CD4-positive, CD25-positive, alpha-beta regulatory T cell (primary cell): ENCODE data around the gene AREL1. TPM values are rescaled to one million over a fixed set of nuclear protein-coding genes. Genes with fewer than 3 reads are reported as not detected.

Source experiments
- ATAC-seq, 2 donors: fragments of 150-1000 bp; cut with Tn5 transposase; one replicate each; pipeline ENCODE4 v1.10.0; 2021; ENCODE audit warnings: low read depth in 2 of 2, moderate number of reproducible peaks in 2 of 2, moderate library complexity in 1 of 2
- DNase-seq, 3 donors: peaks; one replicate each; pipeline versions ENCODE4 v3.0.0 to v3.0.0-alpha.2; 2012 to 2022; ENCODE audit warnings: mixed read lengths in 1 of 3
- H3K27ac ChIP-seq: one replicate; pipeline ENCODE4 v1.7.0; 2013; ENCODE audit warnings: mild to moderate bottlenecking, low read length; ENCODE audit not compliant: insufficient read depth, poor library complexity, severe bottlenecking
- H3K27me3 ChIP-seq: one replicate; pipeline ENCODE4 v1.7.0; 2013; ENCODE audit warnings: low read length; ENCODE audit not compliant: control insufficient read depth, insufficient read depth
- H3K36me3 ChIP-seq: one replicate; pipeline ENCODE4 v1.7.0; 2013; ENCODE audit warnings: mild to moderate bottlenecking, low read length, moderate library complexity; ENCODE audit not compliant: control insufficient read depth, insufficient read depth
- H3K4me1 ChIP-seq: 2 replicates; pipeline ENCODE4 v1.7.0; 2013; ENCODE audit warnings: mild to moderate bottlenecking, low read length; ENCODE audit not compliant: insufficient read depth, control insufficient read depth, poor library complexity, severe bottlenecking
- H3K4me3 ChIP-seq: one replicate; pipeline ENCODE4 v1.7.0; 2013; ENCODE audit warnings: low read depth, mild to moderate bottlenecking, low read length, moderate library complexity
- H3K9me3 ChIP-seq, 2 experiments: 1 replicate in 1 of 2; 2 replicates in 1 of 2; pipeline ENCODE4 v1.7.0; 2013; ENCODE audit warnings: low read length in 2 of 2, mild to moderate bottlenecking in 1 of 2, moderate library complexity in 1 of 2; ENCODE audit not compliant: control insufficient read depth in 2 of 2
- H3K27ac Mint-ChIP-seq, 3 donors: one replicate each; pipeline ENCODE4 v1.8.0; 2020 to 2022; ENCODE audit warnings: mild to moderate bottlenecking in 3 of 3, mixed read lengths in 3 of 3, moderate library complexity in 2 of 3
- H3K27me3 Mint-ChIP-seq: one replicate; pipeline ENCODE4 v1.8.0; 2022; ENCODE audit warnings: mild to moderate bottlenecking, mixed read lengths
- H3K36me3 Mint-ChIP-seq: one replicate; pipeline ENCODE4 v1.8.0; 2020; ENCODE audit warnings: mixed read lengths
- H3K4me1 Mint-ChIP-seq, 4 donors: one replicate each; pipeline ENCODE4 v1.8.0; 2020 to 2022; ENCODE audit warnings: mixed read lengths in 4 of 4, mild to moderate bottlenecking in 1 of 4
- H3K4me3 Mint-ChIP-seq, 4 donors: one replicate each; pipeline ENCODE4 v1.8.0; 2020 to 2022; ENCODE audit warnings: mild to moderate bottlenecking in 4 of 4, mixed read lengths in 4 of 4, moderate library complexity in 3 of 4
- H3K9me3 Mint-ChIP-seq, 7 donors: one replicate each; pipeline ENCODE4 v1.8.0; 2020 to 2022; ENCODE audit warnings: mixed read lengths in 7 of 7, mild to moderate bottlenecking in 3 of 7, moderate library complexity in 2 of 7
- polyA plus RNA-seq, 4 donors: library from polyadenylated mRNA; unstranded; fragments of 300-500 nt; fragmentation: Illumina TruSeq; gene quantifications; one replicate each; pipeline ENCODE4 v1.2.3, GENCODE V29; 2021
- total RNA-seq: library from RNA; stranded (reverse); gene quantifications from one replicate; pipeline ENCODE4 v1.2.3, GENCODE V29; 2022

AREL1 gene
- total and polyA plus RNA-seq, 5 donors from 2014 or later: 18.3 to 47.0 (median 22.2) TPM

DNA sequence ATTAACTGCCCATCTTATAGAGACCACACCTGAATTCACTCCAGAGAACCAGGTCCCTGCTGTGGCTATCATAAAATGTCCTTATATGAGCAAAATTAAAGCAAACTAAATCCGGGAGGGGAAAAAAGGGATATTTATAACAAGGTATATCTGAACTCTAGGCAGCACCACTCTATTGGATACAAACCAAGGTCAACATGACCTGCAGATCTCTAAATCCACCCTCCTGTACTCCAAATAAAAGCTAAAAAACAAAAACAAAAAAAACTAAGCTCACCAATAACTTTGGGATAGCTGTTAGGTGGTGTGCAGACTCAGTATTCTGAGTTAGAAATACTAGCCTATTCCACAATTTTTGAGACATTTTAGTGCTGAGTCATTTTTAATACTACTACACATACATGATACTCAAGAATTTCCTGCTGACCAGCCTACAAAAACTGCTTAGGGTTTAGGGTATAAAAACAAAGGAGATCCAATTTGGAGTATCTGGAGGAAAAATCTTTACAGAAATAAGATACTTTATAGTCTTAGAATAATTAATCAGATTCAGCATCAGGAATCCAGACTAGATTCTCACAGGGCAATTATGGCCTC is 54.2 kb downstream of the AREL1 start:
- Histone ChIP-seq H3K27ac (no peak overlapping the region), H3K4me1 (no peaks in the 10 kb centered on the region), H3K4me3 (no peak overlapping the region), H3K27me3 (no peaks in the 10 kb centered on the region), H3K36me3 (peaks cover 47% of the 10 kb centered on the region), H3K9me3 (no peaks in the 10 kb centered on the region)
- peaks cover 0 to 4% (median 2%) of the 10 kb centered on the region in 4 donors for H3K4me1 Mint-ChIP-seq
- no peak overlapping the region for H3K27ac Mint-ChIP-seq
- no peaks in the 10 kb centered on the region for H3K27me3 Mint-ChIP-seq
- ATAC-seq: no peak
- no peaks in the 10 kb centered on the region for H3K9me3 Mint-ChIP-seq
- DNase-seq: no peak
- H3K36me3 Mint-ChIP-seq: peaks cover 30% of the 10 kb centered on the region
- H3K4me3 Mint-ChIP-seq: no peak overlapping the region

GRCh38 chr14:74656964-74657363 is 55.9 kb downstream of the AREL1 start:
- ATAC-seq (no peak), DNase-seq (no peak)
- no peaks in the 10 kb centered on the region for H3K9me3 Mint-ChIP-seq
- H3K36me3 Mint-ChIP-seq: peaks cover 24% of the 10 kb centered on the region
- H3K4me1 ChIP-seq: no peaks in the 10 kb centered on the region
- H3K4me1 Mint-ChIP-seq: peaks cover 0 to 4% (median 2%) of the 10 kb centered on the region in 4 donors
- peak overlapping the region in 1 of 3 donors; percentile 74 for H3K27ac Mint-ChIP-seq
- H3K4me3 Mint-ChIP-seq: no peak overlapping the region
- no peak overlapping the region for H3K27ac ChIP-seq
- H3K4me3 ChIP-seq: no peak overlapping the region
- H3K9me3 ChIP-seq: no peaks in the 10 kb centered on the region
- peaks cover 33% of the 10 kb centered on the region for H3K36me3 ChIP-seq
- no peaks in the 10 kb centered on the region for H3K27me3 Mint-ChIP-seq
- H3K27me3 ChIP-seq: no peaks in the 10 kb centered on the region

- Mint-ChIP-seq H3K27ac (peak overlapping the region in 2 of 3 donors; percentile 1 to 47), H3K36me3 (peaks cover 16% of the 10 kb centered on the region), H3K4me3 (no peak overlapping the region), H3K4me1 (peaks cover 5 to 9% (median 7%) of the 10 kb centered on the region in 4 donors), H3K27me3 (no peaks in the 10 kb centered on the region), H3K9me3 (no peaks in the 10 kb centered on the region)
- Histone ChIP-seq H3K9me3 (no peaks in the 10 kb centered on the region), H3K36me3 (peaks cover 30% of the 10 kb centered on the region), H3K27me3 (no peaks in the 10 kb centered on the region), H3K4me3 (no peak overlapping the region), H3K4me1 (no peaks in the 10 kb centered on the region), H3K27ac (no peak overlapping the region)
- DNase-seq (no peak), ATAC-seq (no peak)
These were observed 57.1 kb downstream of the AREL1 start for GRCh38 chr14:74655599-74656395.

GRCh38 chr14:74654931-74655330 is 57.9 kb downstream of the AREL1 start:
- no peak overlapping the region for H3K4me3 ChIP-seq
- no peak overlapping the region for H3K27ac ChIP-seq
- no peak for ATAC-seq
- Mint-ChIP-seq H3K4me3 (no peak overlapping the region), H3K27me3 (no peaks in the 10 kb centered on the region), H3K9me3 (no peaks in the 10 kb centered on the region), H3K4me1 (peaks cover 5 to 11% (median 8%) of the 10 kb centered on the region in 4 donors), H3K36me3 (peaks cover 14% of the 10 kb centered on the region), H3K27ac (peak overlapping the region in 1 of 3 donors; percentile 47)
- no peaks in the 10 kb centered on the region for H3K9me3 ChIP-seq
- H3K4me1 ChIP-seq: no peaks in the 10 kb centered on the region
- peaks cover 24% of the 10 kb centered on the region for H3K36me3 ChIP-seq
- DNase-seq: no peak
- H3K27me3 ChIP-seq: no peaks in the 10 kb centered on the region

DNA sequence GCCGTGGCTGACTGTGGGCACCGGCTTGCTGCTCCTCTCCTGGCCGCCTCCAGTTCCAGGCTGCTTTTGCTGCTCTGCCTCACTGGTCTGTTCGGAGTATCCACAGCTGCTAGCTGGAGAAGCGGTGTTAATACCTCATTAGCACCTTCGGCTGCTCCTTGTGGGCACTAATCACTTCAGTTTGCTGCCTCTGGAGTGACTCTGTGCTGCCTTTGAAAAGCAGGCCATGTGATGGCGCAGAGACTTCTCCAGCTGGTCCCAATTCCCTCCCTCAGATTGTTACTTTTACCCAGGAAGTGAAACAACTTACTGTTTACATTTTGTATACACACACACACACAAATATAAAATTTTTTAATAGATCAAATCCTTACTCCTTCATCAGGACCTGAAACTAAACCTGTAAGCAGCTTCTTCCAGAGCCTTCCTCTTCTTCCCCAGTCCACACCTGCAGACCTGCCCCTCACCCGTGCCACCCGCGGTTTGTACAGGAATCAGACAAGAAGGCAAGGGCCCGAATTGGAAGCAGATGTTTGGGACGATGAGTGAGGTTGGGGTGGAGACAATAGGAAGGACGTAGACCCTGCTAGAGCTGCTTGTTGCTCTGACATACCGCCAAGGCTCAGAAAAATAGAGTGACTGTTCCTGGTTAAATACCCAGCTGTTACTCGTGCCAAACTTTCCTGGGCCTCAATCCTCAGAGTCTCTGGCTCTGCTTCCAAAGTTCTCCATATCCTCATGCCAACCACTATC is 59.3 kb downstream of the AREL1 start:
- Mint-ChIP-seq H3K4me3 (no peak overlapping the region), H3K36me3 (peaks cover 8% of the 10 kb centered on the region), H3K4me1 (peaks cover 5 to 11% (median 8%) of the 10 kb centered on the region in 4 donors), H3K9me3 (no peaks in the 10 kb centered on the region), H3K27me3 (no peaks in the 10 kb centered on the region), H3K27ac (peak overlapping the region in 1 of 3 donors; percentile 54)
- ATAC-seq (no peak), DNase-seq (no peak)
- Histone ChIP-seq H3K4me3 (no peak overlapping the region), H3K36me3 (peaks cover 20% of the 10 kb centered on the region), H3K9me3 (no peaks in the 10 kb centered on the region), H3K27me3 (no peaks in the 10 kb centered on the region), H3K4me1 (no peaks in the 10 kb centered on the region), H3K27ac (no peak overlapping the region)

GRCh38 chr14:74652541-74652940 is 60.3 kb downstream of the AREL1 start:
- peaks cover 20% of the 10 kb centered on the region for H3K36me3 ChIP-seq
- H3K9me3 ChIP-seq: no peaks in the 10 kb centered on the region
- Mint-ChIP-seq H3K4me1 (peaks cover 5 to 11% (median 8%) of the 10 kb centered on the region in 4 donors), H3K4me3 (no peak overlapping the region), H3K36me3 (peaks cover 8% of the 10 kb centered on the region), H3K9me3 (no peaks in the 10 kb centered on the region), H3K27ac (peak overlapping the region in 2 of 3 donors; percentile 42 to 54), H3K27me3 (no peaks in the 10 kb centered on the region)
- ATAC-seq: no peak
- H3K27me3 ChIP-seq: no peaks in the 10 kb centered on the region
- no peak for DNase-seq
- no peaks in the 10 kb centered on the region for H3K4me1 ChIP-seq
- no peak overlapping the region for H3K27ac ChIP-seq
- H3K4me3 ChIP-seq: no peak overlapping the region

GRCh38 chr14:74650927-74651686 is 61.8 kb downstream of the AREL1 start:
- Mint-ChIP-seq H3K36me3 (peaks cover under 1% of the 10 kb centered on the region), H3K4me1 (peaks cover 5 to 11% (median 8%) of the 10 kb centered on the region in 4 donors), H3K9me3 (no peaks in the 10 kb centered on the region), H3K4me3 (no peak overlapping the region), H3K27me3 (peaks cover under 1% of the 10 kb centered on the region), H3K27ac (peak overlapping the region in 2 of 3 donors; percentile 81 to 86)
- DNase-seq (peak in 1 of 3 donors; percentile 20), ATAC-seq (no peak)
- H3K9me3 ChIP-seq: no peaks in the 10 kb centered on the region
- H3K36me3 ChIP-seq: peaks cover 12% of the 10 kb centered on the region
- no peak overlapping the region for H3K4me3 ChIP-seq
- no peak overlapping the region for H3K27ac ChIP-seq
- H3K27me3 ChIP-seq: no peaks in the 10 kb centered on the region
- H3K4me1 ChIP-seq: no peaks in the 10 kb centered on the region
